GM12872 (cell line): ENCODE data around the gene ASF1B.

ENCODE experiments used
- CTCF ChIP-seq: IDR thresholded peaks from 3 replicates; pipeline ENCODE4 v1.5.1; 2011; ENCODE audit warnings: low read depth, mild to moderate bottlenecking, low read length, moderate library complexity; ENCODE audit not compliant: insufficient read depth

Gene ASF1B

GRCh38 chr19:14081797-14082674 lies 54.4 kb downstream of the ASF1B start:
- TF ChIP-seq CTCF, result no peak

DNA sequence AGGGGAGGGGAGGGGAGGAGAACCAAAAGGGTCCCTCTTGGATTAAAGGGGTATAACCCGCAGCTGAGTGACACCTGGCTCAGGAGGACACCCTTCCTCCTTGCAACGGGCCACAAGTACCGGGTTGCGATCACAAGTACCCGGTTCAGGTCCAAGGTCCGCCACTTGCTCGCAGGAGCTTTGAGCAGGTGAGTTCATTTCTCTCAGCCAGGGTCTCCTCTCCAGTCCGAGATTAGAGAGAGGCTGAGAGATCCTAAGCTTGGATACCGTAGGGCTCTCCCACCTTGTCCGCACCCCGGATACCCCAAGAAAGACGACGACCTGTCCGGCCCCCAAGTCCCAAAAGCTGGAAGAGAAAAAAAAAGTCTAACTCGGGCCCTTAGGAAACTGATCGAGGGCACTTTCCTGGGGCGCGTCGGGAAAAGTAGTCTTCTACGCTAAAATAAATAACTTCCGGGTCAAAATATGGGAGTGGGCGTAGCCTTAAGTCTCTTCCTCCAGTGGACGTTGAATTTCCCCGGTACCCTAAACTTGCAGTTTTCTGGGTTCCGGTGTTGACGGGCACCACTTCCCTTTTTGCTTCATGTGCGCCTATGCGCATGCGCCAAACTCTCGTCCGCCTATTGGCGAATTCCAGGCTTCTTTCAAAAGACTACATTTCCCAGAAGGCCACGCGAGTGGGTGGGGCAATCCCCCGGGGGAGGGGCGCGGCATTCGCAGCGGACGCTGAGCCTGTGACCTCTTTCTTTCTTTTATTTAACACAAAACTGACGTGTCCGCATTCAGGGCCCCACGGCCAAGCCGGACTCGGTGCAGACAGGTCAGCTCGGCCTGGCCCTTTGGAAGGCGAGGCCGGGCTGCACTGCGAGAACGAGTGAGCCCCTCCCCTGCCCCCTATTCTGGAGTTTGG lies 55.2 kb downstream of the ASF1B start:
- TF ChIP-seq CTCF, result no peak

GRCh38 chr19:14078411-14078810 lies 58.0 kb downstream of the ASF1B start:
- no peak for TF ChIP-seq CTCF

DNA sequence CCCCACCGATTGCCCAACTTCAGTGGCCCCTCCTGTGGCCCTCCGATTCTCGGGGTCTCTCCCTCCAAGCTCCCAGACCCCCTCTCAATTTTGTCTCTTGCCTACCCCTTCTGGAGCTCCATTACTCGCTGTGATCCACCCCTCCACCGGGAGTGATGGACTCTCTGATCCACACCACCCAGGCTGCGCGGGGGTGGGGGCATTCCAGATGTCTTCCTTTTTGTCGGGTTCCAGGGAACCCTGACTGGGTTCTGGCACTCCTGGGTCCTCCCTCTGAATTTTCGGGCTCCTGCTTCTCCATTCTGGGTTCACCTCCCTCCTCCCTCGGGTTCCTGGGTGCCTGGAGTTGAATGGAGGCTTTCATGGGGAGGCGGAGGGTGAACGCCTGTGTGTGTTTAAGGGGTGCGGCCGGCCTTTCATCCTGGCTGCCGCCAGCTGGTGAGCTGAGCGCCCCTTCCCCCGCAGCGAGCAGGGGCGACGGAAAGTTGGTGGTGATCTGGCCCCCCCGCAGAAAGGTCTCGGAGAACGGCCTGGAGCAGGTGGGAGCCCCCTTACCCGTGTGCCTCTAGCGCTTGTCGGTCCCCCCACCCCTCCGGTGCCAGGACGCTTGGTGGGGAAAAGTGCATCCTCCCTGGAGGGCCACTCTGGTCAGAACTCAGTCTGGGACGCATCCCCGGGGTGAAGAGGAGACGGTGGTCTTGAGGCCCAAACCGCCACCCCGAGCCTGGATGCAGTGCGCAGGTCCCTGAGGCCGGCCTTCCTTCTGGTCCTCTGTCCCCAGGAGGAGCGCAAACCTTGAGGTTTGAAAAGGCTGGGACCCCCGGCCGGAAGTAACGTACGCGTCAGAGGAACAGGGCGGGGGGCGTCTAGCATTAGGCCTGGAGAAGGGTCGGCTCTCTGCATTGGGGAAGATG lies 62.2 kb downstream of the ASF1B start:
- TF ChIP-seq CTCF, result no peak

DNA sequence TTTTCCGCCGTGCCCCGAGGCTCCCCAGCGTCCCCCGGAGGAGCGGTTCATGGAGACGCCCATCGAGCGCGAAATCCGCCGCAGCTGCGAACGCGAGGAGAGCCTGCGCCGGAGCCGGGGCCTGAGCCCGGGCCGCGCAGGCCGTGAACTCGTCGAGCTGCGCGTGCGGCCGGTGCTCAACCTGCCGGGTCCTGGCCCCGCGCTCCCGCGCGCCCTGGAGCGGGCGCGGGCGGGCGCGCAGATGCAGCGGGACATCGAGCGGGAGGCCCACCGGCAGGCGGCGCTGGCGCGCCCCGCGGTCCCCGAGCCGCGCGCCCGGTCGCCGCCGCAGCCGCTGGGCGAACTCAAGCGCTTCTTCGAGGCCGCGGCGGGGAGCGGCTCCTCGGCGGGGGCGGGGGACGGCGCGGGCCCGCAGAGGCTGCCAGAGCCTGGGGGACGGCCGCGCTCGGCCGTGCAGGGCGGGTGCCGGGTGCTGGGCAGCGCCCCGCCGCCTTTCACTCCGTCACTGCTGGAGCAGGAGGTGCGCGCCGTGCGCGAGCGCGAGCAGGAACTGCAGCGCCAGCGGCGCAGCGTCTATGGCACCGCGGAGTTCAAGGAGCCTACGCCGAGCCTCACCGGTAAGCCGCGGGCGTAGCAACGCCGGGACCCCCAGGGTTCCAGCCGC lies 63.0 kb downstream of the ASF1B start:
- TF ChIP-seq CTCF, result peak; percentile 57; the same call in 2 of the 3 replicates

DNA sequence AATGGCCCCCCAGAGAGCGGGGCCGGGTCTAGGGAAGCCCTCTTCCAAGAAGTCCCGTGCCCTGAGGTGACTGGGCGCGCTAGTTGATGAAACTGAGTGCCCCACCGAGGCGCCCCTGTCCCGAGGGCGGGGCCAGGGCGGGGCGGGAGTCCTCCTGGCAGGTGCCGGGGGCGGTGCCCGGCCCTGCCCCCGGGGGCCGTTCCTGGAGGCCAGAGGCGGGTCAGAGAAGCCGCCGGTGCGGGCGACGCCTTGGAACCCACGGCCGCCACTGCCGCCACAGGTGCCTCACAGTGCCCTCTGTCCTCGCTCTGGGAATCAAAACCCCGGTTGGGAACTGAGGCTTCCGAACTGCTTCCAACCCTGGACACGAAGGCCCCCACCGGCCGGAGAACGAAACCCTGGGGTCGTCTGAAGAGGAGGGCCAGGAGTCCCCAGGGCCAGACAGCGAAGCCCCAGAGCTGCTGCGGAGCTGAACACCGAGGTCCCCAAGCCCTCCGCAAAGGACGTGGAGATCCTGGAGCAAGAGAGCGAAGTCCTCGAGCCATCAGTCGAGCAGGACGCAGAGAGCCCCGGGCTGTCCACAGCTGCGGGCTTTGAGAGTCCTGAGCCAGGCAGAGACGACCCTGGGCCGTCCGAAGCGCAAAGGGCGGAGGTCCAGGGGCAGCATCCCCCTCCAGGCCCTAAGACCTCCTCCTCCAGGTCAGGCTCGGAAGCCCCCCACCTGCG lies 63.7 kb downstream of the ASF1B start, which contains the start of gene MISP3:
Gene MISP3 (plus strand): TSS at position 252 of the 726 bp plus-strand sequence. CDS start 524 bp downstream, outside the sequence.
- TF ChIP-seq CTCF, result peak; percentile 2; the same call in 1 of the 3 replicates
